CD4-positive, alpha-beta T cell treated with Interleukin-21 for 1 hour (primary cell): ENCODE results near the gene PROSER2.

Source experiments
- DNase-seq: peaks from one replicate; pipeline ENCODE4 v3.0.0-alpha.2; 2020

PROSER2 gene

DNA sequence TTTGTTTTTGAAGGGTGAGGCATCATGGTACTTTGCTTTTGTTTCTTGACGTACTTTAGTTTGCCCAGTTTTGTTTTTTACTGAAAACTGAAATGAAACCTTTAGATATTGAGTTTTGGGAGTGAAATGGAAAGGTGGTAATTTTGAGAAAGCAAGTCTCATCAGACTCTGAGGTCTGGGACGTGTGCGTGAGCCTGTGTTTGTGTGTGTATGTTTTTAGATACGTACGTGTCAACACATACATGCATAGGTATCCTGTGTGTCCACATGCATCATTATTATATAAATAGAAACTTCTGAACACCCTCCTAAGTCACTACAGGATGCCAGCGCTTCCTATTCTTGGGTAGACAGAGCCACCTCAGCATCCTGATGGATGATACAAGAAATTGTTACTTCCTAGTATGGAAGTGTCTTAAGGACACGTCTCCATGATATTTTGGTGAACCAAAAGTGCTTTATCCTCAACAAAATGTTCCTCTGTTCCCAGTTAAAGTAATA lies 47.8 kb downstream of the PROSER2 start:
- DNase-seq: no peak

DNA sequence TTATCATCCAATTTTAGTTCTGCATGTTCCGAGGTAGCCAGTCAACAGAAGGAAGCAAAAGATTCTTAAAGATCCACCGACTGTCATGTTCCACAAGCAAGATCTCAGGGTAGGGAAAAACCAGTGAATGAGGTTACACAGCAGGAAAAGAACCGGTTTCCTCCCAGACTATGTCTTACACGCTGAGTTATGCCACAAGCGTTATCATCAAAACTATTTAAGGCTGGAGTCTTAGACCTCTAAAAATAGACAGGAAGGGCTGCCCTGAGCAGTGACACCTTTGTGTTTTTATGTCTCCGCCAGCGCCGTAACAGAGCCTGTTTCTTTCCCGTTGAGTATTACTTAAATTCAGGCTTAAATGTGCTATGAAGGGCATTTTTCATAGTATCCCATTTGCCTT lies 48.3 kb downstream of the PROSER2 start:
- DNase-seq: no peak

DNA sequence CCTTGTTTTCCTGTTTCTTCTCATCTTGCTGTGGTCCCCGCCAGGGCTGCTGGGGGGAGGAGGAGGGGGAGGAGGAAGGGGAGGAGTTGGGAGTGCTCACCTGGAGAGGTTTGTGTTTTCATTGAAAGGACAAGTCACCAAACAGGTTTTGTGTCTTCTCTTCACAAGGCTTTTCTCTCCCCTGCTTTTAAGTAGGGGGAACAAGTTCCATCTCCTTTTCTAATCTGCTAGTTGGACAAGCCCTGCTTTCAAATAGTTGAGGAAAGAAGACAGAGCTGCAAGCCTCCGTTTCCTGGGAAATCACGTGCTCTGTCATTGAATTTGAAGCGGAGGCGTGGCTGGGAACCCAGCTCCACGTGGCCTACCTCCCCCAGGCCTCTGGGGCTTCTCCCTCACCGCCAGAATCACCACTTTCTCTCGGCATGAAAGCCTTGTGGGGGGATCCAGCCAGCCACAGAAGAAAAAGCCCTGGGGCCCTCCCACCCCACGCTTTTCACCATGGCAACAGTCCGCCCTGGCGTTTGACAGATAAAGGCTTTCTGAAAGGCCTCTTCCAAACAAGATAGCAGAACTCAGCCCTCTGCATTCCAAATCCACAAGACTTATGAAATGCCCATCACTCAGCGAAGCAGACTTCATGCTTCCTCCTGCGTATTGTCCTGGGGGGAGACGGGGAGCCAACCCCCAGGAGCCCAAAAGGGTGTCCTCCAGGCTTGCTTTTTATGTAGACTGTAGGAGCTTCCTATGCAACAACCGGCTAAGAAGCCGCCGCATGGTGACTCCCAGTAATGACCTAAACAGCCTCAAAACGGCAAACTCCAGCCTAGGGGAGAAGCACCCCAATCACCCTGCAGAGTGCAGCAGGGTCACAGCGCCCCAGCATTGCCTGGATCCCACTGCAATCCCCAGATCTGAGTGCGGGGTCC lies 51.7 kb downstream of the PROSER2 start:
- peak; percentile 15 for DNase-seq

DNA sequence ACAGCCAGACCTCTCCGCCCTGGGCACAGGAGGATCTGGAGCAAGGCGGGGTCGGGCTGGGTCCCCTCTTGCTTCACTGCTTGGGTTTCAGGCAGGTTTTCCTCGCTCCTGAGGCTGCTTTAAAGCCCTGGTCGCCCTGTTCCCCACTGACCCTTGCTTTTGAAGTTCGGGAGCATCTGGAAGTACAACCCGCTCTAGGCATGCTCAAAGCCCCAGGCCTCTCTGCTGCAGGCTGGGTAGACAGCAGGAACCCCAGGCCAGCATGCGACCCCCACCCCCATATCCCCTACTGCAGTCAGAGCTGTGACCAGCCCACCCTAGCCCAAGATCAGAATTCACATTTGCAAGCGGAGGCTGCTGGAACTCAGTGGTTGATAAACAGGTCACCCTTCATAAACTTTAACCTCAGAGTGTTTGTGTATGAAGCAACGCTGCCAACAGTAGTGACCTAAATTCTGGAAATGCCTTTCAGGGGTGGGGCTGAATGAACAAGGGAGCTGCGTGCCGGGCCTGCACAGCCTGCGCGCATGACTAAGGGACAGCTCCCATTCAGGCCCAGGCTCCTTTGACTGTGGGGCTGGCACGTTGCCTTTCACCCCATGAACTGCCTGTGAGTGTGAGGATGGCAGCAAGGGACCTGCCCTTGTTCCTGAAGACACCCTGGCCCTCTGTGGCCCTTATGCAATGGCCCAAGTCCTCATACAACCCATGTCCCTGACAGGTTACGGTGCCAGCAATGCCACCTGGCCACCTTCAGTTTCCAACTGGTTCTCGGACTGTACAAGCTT lies 52.5 kb downstream of the PROSER2 start:
- no peak for DNase-seq

DNA sequence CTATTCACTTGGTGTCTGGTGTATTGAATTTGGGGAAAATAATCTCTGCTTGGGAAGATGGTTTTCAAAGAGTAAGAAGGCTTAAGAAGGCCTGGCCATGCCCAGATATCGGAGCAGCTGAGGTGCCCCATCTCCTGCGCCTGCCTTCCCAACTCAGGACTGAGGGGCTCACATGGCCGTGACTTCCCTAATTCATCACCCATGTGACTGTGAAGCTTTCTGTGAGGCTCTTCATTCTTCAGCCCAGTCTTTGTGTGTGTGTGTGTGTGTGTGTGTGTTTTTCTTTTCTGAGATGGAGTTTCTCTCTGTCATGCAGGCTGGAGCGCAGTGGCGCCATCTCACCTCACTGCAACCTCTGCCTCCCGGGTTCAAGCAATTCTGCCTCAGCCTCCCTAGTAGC lies 53.2 kb downstream of the PROSER2 start:
- DNase-seq: no peak

DNA sequence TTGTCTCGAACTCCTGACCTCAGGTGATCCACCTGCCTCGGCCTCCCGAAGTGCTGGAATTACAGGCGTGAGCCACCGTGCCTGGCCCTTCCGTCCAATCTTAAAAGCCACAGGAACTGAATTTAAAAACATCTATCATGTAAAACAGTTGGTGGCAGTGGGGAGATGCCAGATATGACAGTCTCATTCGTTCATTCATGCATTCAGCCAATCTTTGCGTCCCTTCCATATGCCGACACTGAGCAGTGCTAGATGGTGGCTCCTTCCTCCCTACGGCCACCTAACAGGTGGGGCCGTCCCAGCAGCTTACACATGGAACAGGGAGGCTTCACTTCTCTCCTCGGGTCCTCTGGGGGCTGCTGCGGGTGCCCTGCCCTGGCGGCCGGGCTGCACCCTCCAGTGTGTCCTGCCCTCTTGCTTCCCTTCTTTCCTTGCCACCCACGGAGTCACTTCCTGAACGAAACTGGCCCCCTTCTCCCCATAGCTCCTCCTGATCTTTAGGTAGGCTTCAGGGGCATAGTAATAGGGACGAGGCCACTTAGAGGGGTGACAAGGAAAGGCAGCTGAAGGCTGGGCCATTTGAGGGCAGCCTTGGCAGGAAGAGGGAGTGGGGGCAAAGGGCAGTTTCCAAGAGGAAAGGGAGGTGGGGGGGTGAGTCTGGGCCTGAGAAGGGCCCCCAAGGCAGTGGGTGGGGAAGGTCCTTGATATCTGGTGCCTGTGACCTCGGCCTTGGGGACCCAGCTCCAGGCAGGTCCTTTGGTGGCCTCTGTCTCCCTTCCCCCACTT lies 53.8 kb downstream of the PROSER2 start:
- DNase-seq: no peak

DNA sequence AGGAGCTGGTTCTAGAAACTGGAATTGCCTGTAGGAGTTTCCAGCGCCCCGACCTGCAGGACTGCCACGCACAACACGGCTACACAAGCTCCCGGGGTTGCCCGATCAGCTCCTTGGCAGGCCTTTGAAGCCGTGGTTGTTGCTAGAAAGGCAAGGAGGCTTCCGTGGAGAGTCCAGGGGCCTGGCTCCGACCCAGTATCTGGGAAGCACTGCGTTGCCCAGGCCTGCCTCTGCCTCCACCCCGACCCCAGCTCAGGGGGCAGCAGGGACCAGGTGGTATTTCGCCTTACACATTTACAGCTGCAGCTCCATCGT lies 54.4 kb downstream of the PROSER2 start:
- DNase-seq: no peak

DNA sequence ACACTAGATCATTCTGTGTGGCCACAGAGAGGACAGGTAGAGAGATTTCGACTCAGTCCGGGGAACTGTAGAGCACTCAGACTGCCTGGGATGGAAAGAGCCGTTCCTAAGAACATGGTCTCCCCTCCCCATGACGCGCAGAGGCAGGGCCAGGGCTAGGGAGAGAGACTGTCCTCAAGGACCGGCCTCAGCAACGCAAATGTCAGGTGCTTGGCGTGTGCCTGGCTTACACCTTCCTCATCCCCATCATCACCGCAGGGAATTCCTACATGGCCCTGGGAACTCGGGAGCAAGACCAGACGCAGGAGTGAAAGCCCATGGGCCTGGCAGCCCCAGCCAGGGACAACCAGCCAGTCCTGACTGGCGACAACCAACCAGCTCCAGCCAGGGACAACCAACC lies 55.6 kb downstream of the PROSER2 start:
- DNase-seq: no peak

DNA sequence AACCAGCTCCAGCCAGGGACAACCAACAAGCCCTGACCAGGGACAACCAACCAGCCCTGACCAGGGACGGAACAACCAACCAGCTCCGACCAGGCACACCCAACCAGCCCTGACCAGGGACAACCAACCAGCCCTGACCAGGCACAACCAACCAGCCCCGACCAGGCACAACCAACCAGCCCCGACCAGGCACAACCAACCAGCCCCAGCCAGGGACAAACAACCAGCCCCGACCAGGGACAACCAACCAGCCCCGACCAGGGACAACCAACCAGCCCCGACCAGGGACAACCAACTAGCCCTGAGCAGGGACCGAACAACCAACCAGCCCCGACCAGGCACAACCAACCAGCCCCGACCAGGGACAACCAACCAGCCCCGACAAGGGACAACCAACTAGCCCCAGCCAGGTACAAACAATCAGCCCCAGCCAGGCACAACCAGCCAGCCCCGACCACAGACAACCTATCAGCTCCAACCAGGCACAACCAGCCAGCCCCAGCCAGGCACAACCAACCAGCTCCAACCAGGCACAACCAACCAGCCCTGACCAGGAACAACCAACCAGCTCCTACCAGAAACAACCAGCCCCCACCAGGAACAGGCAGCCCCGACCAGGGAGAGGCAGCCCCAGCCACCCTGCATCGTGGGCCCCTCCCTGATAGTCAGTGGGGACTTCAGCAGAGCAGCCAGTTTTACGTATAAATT lies 56.4 kb downstream of the PROSER2 start:
- DNase-seq: no peak

DNA sequence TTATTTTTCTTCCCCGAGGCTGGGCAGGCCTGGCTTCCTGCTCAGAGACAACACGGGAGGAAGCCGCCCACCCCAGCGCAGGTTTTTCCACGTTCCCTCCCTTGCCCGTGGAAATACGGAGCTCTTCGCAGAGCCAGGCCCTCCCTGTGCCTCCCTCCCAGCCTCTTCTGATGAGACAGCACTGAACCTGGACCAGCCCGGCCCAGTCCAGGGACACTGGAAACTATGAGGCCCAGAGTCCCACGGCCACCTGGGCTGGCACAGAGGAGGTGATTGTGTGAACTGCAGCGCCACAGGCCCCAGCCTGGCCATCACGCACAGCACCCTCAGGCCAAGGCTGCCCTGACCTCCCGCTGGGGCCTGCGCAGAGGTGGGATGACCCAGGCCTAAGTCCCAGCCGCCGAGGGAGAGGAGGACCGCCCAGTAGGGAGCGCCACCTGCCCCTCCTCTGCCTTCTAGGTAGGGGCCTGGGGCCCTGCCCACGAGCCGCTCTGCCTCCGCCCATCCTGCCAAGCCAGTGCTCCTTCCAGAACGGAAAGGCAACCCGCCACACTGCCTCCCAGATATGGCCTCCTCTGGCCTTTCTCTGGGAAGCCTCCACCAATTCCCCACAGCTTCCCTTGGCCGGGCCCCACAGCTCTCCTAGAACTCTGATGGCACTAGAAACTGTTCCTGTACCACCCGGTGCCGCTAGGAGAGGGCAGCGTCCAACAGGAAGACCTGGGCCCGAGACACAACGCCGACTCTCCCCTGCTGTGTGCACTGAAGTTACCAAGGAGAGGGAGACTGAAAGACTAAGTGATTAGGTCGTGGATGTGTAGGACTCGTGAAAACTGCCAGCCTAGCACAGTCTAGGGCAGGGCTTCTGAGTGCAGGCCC lies 57.2 kb downstream of the PROSER2 start:
- no peak for DNase-seq

DNA sequence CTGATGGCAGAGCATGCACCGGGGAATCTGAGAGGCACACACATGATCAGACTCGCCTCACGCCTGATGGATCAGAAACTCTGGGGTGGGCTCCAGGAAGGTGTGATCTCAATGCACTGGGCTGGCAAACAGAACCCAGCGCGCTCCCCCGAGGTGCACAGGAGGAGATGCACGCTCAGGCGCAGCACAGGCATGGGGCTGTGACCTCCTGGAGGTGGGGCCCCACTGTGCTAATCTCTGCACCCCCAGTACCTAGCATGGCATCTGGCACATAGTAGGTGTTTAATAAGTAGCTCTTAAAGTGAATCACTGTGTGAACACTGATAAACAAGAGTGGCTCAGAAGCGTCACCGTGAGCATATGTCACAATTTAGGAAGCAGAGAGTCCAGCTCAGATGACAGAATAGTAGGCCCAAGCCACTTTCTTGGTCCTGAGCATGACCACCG lies 57.9 kb downstream of the PROSER2 start:
- DNase-seq: no peak

DNA sequence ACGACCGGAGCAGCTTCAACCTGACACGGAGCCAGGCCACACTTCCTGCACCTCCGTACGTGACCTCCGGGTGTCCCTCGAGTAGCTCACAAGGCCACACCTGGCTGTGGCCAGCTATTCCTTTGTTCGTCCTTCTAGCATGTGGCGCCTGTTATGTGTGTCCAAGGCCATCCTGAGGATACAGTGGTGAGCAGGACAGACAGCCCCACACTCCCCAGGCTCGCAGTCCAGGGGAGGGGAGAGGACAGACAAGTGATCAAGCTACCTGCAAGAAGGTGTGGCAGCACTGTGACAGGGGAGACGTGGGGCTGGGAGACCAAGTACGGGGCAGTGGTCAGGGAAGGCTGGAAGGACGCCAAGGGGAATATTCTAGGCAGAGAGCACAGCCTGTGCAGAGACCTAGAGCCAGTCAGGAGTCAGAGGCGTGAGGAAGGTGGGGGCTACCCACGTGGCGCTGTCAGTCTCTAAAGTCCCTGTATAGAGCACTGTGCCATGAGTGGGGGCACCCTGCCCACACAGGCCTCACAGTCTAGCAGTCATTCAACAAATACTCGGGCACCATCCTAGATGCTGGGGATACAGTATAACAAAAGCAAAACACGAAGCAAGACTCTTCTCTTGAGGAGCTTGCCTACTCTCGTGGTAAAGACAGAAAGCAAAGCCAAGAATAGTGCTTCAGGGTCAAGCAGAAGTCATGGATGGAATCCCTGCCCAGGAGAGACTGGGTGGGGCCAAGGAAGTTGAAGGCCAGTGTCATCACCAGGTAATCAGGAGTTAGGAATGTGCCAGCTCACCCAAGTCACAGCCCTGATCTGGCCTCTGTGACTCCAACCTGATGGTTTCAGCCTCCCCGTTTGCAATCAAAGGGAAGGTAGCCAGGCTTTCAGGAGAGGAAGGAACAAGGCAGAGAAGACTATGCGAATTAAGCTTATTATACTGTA lies 58.6 kb downstream of the PROSER2 start:
- no peak for DNase-seq

DNA sequence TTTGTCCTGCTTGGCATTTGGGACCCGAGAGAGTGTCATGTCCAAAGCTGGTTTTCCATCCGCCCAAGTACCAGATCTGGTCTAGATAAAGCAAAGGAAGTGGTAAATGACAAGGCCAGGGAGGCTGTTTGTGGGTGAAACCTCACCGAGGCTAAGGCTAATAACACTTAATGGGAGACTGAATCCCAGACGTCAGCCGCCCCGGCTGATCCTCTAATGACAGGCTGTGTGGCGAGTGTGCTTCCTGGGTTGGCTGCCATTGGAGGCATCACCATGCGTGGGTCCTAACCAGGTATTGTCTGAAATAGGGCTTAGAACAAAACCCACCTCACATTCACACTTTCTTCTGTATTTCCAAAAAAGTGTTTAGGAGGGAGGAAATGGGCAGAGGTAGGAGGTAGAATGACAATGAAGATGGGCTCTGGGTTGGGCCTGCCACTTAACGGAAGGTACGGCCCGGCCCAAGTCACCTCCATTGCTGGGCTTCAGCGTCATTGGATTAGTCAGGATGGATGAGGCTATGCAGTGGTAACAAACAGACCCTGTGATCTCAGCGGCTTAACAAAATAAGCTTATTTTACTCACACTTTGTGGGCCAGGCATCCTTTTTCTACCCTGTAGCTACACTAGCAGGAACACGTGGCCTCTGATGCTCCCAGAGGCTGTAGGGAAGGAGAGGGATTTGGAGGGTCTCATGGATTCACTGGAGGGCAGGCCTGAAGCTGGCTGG lies 59.7 kb downstream of the PROSER2 start:
- DNase-seq: no peak

DNA sequence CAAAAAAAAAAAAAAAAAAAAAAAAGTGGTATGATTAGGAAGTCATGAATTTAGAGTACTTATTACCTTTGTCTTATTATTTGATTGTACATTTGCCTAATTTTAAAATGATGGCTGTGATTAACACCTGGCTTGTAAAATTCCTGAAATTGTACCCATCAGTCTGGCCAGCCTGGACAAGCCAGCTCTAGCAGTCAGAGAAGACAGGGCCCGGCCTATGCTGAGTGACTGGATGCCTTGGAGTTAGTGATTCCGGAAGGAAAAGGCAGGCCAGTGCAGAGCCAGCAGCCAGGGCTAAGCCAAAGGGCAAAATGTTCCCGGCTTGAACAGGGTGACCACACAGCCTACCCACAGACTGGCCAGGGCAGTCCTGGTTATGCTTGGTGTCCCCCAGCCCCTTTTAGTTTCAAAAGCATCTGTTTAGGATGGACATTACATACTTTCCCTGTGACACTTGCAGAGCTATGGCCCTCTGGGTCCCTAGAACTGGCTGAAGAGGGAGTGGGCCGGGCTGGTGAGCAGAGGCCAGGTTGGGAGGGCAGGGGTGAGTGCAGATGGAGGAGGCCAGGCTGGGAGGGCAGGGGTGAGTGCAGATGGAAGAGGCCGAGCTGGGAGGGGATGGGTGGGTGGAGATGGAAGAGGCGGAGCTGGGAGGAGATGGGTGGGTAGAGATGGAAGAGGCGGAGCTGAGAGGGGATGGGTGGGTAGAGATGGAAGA lies 61.7 kb downstream of the PROSER2 start:
- DNase-seq: no peak

DNA sequence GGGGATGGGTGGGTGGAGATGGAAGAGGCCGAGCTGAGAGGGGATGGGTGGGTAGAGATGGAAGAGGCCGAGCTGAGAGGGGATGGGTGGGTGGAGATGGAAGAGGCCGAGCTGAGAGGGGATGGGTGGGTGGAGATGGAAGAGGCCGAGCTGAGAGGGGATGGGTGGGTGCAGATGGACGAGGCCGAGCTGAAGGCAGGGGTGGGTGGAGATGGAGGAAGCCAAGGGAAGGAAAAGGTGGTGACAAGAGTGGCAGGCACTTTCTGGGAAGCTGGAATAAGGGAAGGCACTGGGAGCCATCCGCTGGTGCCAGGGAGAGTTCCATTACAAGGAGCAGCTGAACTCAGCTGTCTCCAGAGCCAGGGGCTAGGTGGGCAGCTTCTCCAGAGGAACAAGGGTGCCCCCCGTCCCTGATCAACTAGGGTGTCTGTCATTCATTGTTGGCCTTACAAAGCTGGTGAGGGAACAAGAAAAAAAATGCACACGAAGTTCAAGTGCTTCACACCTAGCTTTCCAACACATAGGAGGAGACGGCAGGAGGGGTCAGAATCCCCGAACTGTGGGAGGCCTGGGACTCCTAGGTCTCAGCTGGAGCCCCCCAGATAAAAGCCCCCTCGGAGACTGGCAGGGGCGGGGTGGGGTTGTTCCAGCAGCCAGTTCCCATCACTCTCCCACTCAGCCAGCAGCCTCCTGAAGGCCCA lies 62.4 kb downstream of the PROSER2 start:
- DNase-seq: no peak

DNA sequence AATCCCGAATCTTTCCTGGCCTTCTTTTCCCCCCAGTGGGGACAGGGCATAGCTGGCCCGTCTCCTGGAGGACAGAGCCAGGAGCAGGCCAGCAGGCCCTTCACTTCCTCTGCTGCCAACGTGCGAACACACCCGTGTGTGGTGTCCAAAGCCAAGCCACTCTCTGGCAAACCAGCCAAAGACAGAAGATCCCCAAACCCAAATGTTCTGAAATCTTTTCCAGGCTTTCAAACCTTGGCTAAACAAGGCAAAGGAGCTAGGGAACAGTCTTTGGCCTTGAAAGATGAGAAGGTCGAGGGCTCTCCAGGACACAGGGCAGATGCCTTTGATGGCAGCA lies 63.0 kb downstream of the PROSER2 start:
- DNase-seq: no peak

DNA sequence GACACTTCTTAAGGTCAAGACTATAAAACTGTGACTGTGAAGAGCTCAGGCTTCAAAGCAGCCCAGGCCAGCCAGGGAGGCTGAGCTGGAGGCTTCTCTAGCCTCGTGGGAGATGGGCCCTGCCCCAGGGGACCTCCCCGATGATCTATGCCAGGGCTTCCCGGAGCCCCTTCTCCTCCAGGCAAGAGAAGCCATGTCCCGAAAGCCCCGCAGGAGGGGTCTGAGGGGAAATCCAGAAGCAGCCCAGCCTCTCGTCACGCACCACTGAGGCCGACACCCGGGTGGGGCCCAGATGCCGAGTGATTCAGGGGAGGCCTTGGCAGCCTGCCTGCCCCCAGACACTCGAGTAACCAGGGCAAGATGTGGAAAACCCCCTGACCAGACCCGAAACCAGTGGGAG lies 63.7 kb downstream of the PROSER2 start:
- no peak for DNase-seq
